Measurements from ENCODE around the gene ZNF280B.
"Not testable (repeated sequence)": the region's sequence is repeated elsewhere in the genome, so short reads cannot be mapped to it uniquely, and the experiment has no call there.

Gene ZNF280B

GRCh38 chr22:22520667-22521602 lies 12.4 kb upstream of the ZNF280B start:
- no peak overlapping the region for H3K4me3 ChIP-seq (ENCODE audit: insufficient read depth, low read depth, low read length)
- peak overlapping the region; percentile 18 for H3K27ac ChIP-seq (ENCODE audit: insufficient read depth, low read depth, low read length, poor library complexity, severe bottlenecking)
- WGBS, 2 experiments = 81 to 86% methylated on average over 12 of the region's 12 CpGs
- no peaks in the 10 kb centered on the region for H3K9me3 ChIP-seq (ENCODE audit: control insufficient read depth, low read length)
- no peaks in the 10 kb centered on the region for H3K4me1 ChIP-seq (ENCODE audit: control insufficient read depth, insufficient read depth, low read length)
- H3K36me3 ChIP-seq (ENCODE audit: control insufficient read depth, insufficient read depth, low read length) = no peaks in the 10 kb centered on the region
- H3K27me3 ChIP-seq (ENCODE audit: control insufficient read depth, insufficient read depth, low read length, poor library complexity, severe bottlenecking) = peaks cover 11% of the 10 kb centered on the region

GRCh38 chr22:22520020-22520656 lies 11.6 kb upstream of the ZNF280B start, which contains the start of gene ZNF280A:
Gene ZNF280A (minus strand): TSS chr22:22520270. CDS start chr22:22515630, 4,640 bp downstream.
- H3K9me3 ChIP-seq (ENCODE audit: control insufficient read depth, low read length) = no peaks in the 10 kb centered on the region
- H3K27ac ChIP-seq (ENCODE audit: insufficient read depth, low read depth, low read length, poor library complexity, severe bottlenecking) = peak within 1 kb of the TSS; percentile 18
- WGBS, 2 experiments = 76 to 78% methylated on average over 12 of the region's 12 CpGs

GRCh38 chr22:22519591-22519990 lies 11.0 kb upstream of the ZNF280B start:
- WGBS, 2 experiments = 46 to 63% methylated on average over 5 of the region's 5 CpGs
- H3K9me3 ChIP-seq (ENCODE audit: control insufficient read depth, low read length) = no peaks in the 10 kb centered on the region
- peak overlapping the region; percentile 20 for H3K4me3 ChIP-seq (ENCODE audit: insufficient read depth, low read depth, low read length)
- peaks cover 2% of the 10 kb centered on the region for H3K27me3 ChIP-seq (ENCODE audit: control insufficient read depth, insufficient read depth, low read length, poor library complexity, severe bottlenecking)
- H3K4me1 ChIP-seq (ENCODE audit: control insufficient read depth, insufficient read depth, low read length) = no peaks in the 10 kb centered on the region
- H3K27ac ChIP-seq (ENCODE audit: insufficient read depth, low read depth, low read length, poor library complexity, severe bottlenecking) = no peak overlapping the region
- no peaks in the 10 kb centered on the region for H3K36me3 ChIP-seq (ENCODE audit: control insufficient read depth, insufficient read depth, low read length)

More at GRCh38 chr22:22520020-22520656, 11.6 kb upstream of the ZNF280B start, which contains the start of gene ZNF280A:
- no peaks in the 10 kb centered on the region for H3K36me3 ChIP-seq (ENCODE audit: control insufficient read depth, insufficient read depth, low read length)
- H3K4me3 ChIP-seq (ENCODE audit: insufficient read depth, low read depth, low read length) = peak within 1 kb of the TSS; percentile 20
- peaks cover 5% of the 10 kb centered on the region for H3K27me3 ChIP-seq (ENCODE audit: control insufficient read depth, insufficient read depth, low read length, poor library complexity, severe bottlenecking)
- H3K4me1 ChIP-seq (ENCODE audit: control insufficient read depth, insufficient read depth, low read length) = no peaks in the 10 kb centered on the region

GRCh38 chr22:22516992-22517391 lies 8.4 kb upstream of the ZNF280B start:
- Histone ChIP-seq H3K4me1 (ENCODE audit: control insufficient read depth, insufficient read depth, low read length) (no peaks in the 10 kb centered on the region), H3K36me3 (ENCODE audit: control insufficient read depth, insufficient read depth, low read length) (no peaks in the 10 kb centered on the region), H3K4me3 (ENCODE audit: insufficient read depth, low read depth, low read length) (no peak overlapping the region), H3K27ac (ENCODE audit: insufficient read depth, low read depth, low read length, poor library complexity, severe bottlenecking) (no peak overlapping the region), H3K27me3 (ENCODE audit: control insufficient read depth, insufficient read depth, low read length, poor library complexity, severe bottlenecking) (peaks cover 18% of the 10 kb centered on the region), H3K9me3 (ENCODE audit: control insufficient read depth, low read length) (no peaks in the 10 kb centered on the region)
- 85 to 94% methylated on average over 3 of the region's 4 CpGs for WGBS, 2 experiments

- Histone ChIP-seq H3K9me3 (ENCODE audit: control insufficient read depth, low read length) (no peaks in the 10 kb centered on the region), H3K36me3 (ENCODE audit: control insufficient read depth, insufficient read depth, low read length) (no peaks in the 10 kb centered on the region), H3K4me3 (ENCODE audit: insufficient read depth, low read depth, low read length) (no peak overlapping the region), H3K27ac (ENCODE audit: insufficient read depth, low read depth, low read length, poor library complexity, severe bottlenecking) (no peak overlapping the region), H3K27me3 (ENCODE audit: control insufficient read depth, insufficient read depth, low read length, poor library complexity, severe bottlenecking) (peaks cover 18% of the 10 kb centered on the region), H3K4me1 (ENCODE audit: control insufficient read depth, insufficient read depth, low read length) (no peaks in the 10 kb centered on the region)
Measured at GRCh38 chr22:22515890-22516289, 7.3 kb upstream of the ZNF280B start.

- WGBS, 2 experiments = 79 to 82% methylated on average over 8 of the region's 8 CpGs
- peaks cover 18% of the 10 kb centered on the region for H3K27me3 ChIP-seq (ENCODE audit: control insufficient read depth, insufficient read depth, low read length, poor library complexity, severe bottlenecking)
Measured at GRCh38 chr22:22514431-22514830, 5.9 kb upstream of the ZNF280B start.

GRCh38 chr22:22513619-22514018 lies 5.1 kb upstream of the ZNF280B start:
- peaks cover 18% of the 10 kb centered on the region for H3K27me3 ChIP-seq (ENCODE audit: control insufficient read depth, insufficient read depth, low read length, poor library complexity, severe bottlenecking)
- no peak overlapping the region for H3K4me3 ChIP-seq (ENCODE audit: insufficient read depth, low read depth, low read length)
- no peaks in the 10 kb centered on the region for H3K9me3 ChIP-seq (ENCODE audit: control insufficient read depth, low read length)
- no peaks in the 10 kb centered on the region for H3K4me1 ChIP-seq (ENCODE audit: control insufficient read depth, insufficient read depth, low read length)
- no peak overlapping the region for H3K27ac ChIP-seq (ENCODE audit: insufficient read depth, low read depth, low read length, poor library complexity, severe bottlenecking)
- 92 to 99% methylated on average over 2 of the region's 2 CpGs for WGBS, 2 experiments
- no peaks in the 10 kb centered on the region for H3K36me3 ChIP-seq (ENCODE audit: control insufficient read depth, insufficient read depth, low read length)

More at GRCh38 chr22:22514431-22514830, 5.9 kb upstream of the ZNF280B start:
- not testable (repeated sequence) for H3K9me3 ChIP-seq (ENCODE audit: control insufficient read depth, low read length); H3K27ac ChIP-seq (ENCODE audit: insufficient read depth, low read depth, low read length, poor library complexity, severe bottlenecking); H3K36me3 ChIP-seq (ENCODE audit: control insufficient read depth, insufficient read depth, low read length); H3K4me3 ChIP-seq (ENCODE audit: insufficient read depth, low read depth, low read length); H3K4me1 ChIP-seq (ENCODE audit: control insufficient read depth, insufficient read depth, low read length)

- Histone ChIP-seq H3K4me3 (ENCODE audit: insufficient read depth, low read depth, low read length) (no peak overlapping the region), H3K27ac (ENCODE audit: insufficient read depth, low read depth, low read length, poor library complexity, severe bottlenecking) (no peak overlapping the region), H3K36me3 (ENCODE audit: control insufficient read depth, insufficient read depth, low read length) (no peaks in the 10 kb centered on the region), H3K27me3 (ENCODE audit: control insufficient read depth, insufficient read depth, low read length, poor library complexity, severe bottlenecking) (peaks cover 18% of the 10 kb centered on the region), H3K9me3 (ENCODE audit: control insufficient read depth, low read length) (no peaks in the 10 kb centered on the region), H3K4me1 (ENCODE audit: control insufficient read depth, insufficient read depth, low read length) (no peaks in the 10 kb centered on the region)
- WGBS, 2 experiments = 86 to 90% methylated on average over 5 of the region's 5 CpGs
Measured at GRCh38 chr22:22512951-22513350, 4.4 kb upstream of the ZNF280B start.

- H3K4me3 ChIP-seq (ENCODE audit: insufficient read depth, low read depth, low read length); H3K36me3 ChIP-seq (ENCODE audit: control insufficient read depth, insufficient read depth, low read length); H3K9me3 ChIP-seq (ENCODE audit: control insufficient read depth, low read length); H3K4me1 ChIP-seq (ENCODE audit: control insufficient read depth, insufficient read depth, low read length); H3K27ac ChIP-seq (ENCODE audit: insufficient read depth, low read depth, low read length, poor library complexity, severe bottlenecking): not testable (repeated sequence)
- 90 to 96% methylated on average over 6 to 7 of the region's 7 CpGs for WGBS, 2 experiments
- H3K27me3 ChIP-seq (ENCODE audit: control insufficient read depth, insufficient read depth, low read length, poor library complexity, severe bottlenecking) = peaks cover 18% of the 10 kb centered on the region
Measured at GRCh38 chr22:22510833-22511232, 2.3 kb upstream of the ZNF280B start.

GRCh38 chr22:22509912-22510311 lies 1.4 kb upstream of the ZNF280B start:
- H3K36me3 ChIP-seq (ENCODE audit: control insufficient read depth, insufficient read depth, low read length) = peaks cover 11% of the 10 kb centered on the region
- H3K4me3 ChIP-seq (ENCODE audit: insufficient read depth, low read depth, low read length); H3K27ac ChIP-seq (ENCODE audit: insufficient read depth, low read depth, low read length, poor library complexity, severe bottlenecking); H3K4me1 ChIP-seq (ENCODE audit: control insufficient read depth, insufficient read depth, low read length); H3K9me3 ChIP-seq (ENCODE audit: control insufficient read depth, low read length): not testable (repeated sequence)
- peaks cover 18% of the 10 kb centered on the region for H3K27me3 ChIP-seq (ENCODE audit: control insufficient read depth, insufficient read depth, low read length, poor library complexity, severe bottlenecking)
- 94 to 95% methylated on average over 6 of the region's 6 CpGs for WGBS, 2 experiments
